Left lung (tissue), 10 donors: ENCODE data around the gene GLRX5. TPM values are rescaled to one million over a fixed set of nuclear protein-coding genes. Genes with fewer than 3 reads are reported as not detected.

ENCODE experiments used
- ATAC-seq: fragments of 200-7000 bp; cut with Tn5 transposase; one replicate; pipeline ENCODE4 v1.9.1; 2020; ENCODE audit warnings: moderate library complexity
- DNase-seq, 4 donors: peaks; one replicate each; pipeline ENCODE4 v3.0.0-alpha.2; 2013 to 2020
- H3K27ac ChIP-seq, 2 donors: fragments of 200-600 bp; sonication (generic) in 1 of 2; one replicate each; pipeline versions ENCODE4 v1.5.0 to v1.8.0; 2020 to 2021
- H3K27me3 ChIP-seq, 2 donors: fragments of 200-600 bp; sonication (generic) in 1 of 2; one replicate each; pipeline versions ENCODE4 v1.5.0 to v1.8.0; 2020 to 2021
- H3K36me3 ChIP-seq, 2 donors: fragments of 200-600 bp; sonication (generic) in 1 of 2; one replicate each; pipeline versions ENCODE4 v1.5.0 to v1.8.0; 2020 to 2021
- H3K4me1 ChIP-seq, 2 donors: fragments of 200-600 bp; one replicate each; pipeline ENCODE4 v1.8.0; 2021
- H3K4me3 ChIP-seq, 2 donors: fragments of 200-600 bp; sonication (generic) in 1 of 2; one replicate each; pipeline versions ENCODE4 v1.5.0 to v1.8.0; 2020 to 2021; ENCODE audit warnings: mild to moderate bottlenecking in 1 of 2
- H3K9me3 ChIP-seq, 2 donors: fragments of 200-600 bp; sonication (generic) in 1 of 2; one replicate each; pipeline versions ENCODE4 v1.5.0 to v1.8.0; 2020 to 2021
- intact Hi-C, 2 donors: fragments of 100-400 bp; cut with DNase I; formaldehyde crosslinking; loops; one replicate each; pipeline versions ENCODE4 v1.11.2 to v1.14.2; 2022
- polyA plus RNA-seq, 6 donors: library from polyadenylated mRNA; unstranded; fragments of 120-200 nt; gene quantifications; one replicate each; pipeline ENCODE4 v1.2.1, GENCODE V29; 2013; ENCODE audit not compliant: insufficient read length in 6 of 6
- total RNA-seq, 2 donors: library from RNA; stranded (reverse); fragmentation: NEBNext Ultra II Directional; extraction: Animal tissue kit (Norgen Biotek cat#: 25700); gene quantifications; one replicate each; pipeline ENCODE4 v1.2.1, GENCODE V29; 2021
- TF ChIP-seq, protein P1 (sequence below), 2 donors: fragments of 200-600 bp; sonication (generic) in 1 of 2; IDR thresholded peaks; one replicate each; pipeline versions ENCODE4 v1.5.0 to v1.8.0; 2021; ENCODE audit warnings: antibody characterized with exemption in 2 of 2
- donor health status: DM: no; HTN: yes; CAD: no.
- donor health status: DM: no; HTN: no; CAD: no.

The GLRX5 gene
- total and polyA plus RNA-seq, 8 donors: 29.4 to 71.6 (median 55.3) TPM

DNA sequence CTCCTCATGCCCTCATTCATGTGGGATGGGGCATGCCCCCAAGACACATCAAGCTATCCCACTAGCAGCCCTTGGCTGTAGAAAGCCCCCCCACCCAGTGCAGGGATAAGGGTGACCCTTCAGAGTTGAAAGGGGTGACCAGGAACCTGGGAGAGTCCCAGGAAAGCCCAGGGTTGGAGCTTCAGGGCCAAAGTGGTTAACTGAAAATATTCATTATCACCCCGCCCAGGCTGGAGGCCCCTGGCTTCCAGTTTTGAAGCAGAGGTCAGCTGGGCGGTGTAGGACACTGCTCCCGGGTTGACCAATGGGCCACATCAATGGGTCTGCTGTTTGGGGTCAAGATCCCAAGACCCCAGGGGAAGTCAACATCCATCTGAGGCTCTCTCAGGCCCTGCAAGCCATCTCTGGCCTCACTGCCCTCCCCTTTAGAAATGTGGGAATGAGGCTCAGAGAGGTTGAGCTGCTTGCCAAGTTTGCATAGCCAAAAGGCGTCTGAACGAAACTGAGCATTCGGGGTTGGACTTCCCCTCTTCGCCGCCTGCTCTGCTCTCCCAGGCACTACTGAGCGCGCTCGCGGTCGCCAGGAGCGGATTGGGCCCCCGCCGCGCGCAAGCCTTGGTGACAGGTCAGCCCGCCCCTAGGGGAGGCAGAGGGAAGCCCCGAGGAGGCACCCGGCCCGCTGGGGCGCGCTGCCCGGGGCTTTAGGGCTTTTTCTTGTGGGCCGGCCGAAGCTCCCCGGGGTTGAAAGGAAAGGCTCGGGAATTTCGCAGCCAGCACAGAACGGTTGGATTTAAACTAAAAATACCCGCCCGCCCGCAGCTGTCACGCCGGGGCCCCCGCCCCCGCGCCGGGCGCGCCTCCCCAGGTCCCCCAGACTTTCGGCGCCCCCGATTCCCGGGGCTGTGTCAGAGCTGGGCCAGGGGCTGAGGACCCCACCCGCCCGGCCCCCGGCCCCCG, 19.0 kb upstream of the GLRX5 start:
- intact Hi-C loops: no loop called here
- H3K4me1 ChIP-seq: peaks cover 43 to 90% of the 10 kb centered on the region in 2 donors

GRCh38 chr14:95516554-95517181, 18.2 kb upstream of the GLRX5 start, which contains the start of gene SYNE3:
Gene SYNE3, minus strand, starts transcription at chr14:95516650. Its CDS starts 40,829 bp downstream, at chr14:95475821.
- TF ChIP-seq, protein P1, sequence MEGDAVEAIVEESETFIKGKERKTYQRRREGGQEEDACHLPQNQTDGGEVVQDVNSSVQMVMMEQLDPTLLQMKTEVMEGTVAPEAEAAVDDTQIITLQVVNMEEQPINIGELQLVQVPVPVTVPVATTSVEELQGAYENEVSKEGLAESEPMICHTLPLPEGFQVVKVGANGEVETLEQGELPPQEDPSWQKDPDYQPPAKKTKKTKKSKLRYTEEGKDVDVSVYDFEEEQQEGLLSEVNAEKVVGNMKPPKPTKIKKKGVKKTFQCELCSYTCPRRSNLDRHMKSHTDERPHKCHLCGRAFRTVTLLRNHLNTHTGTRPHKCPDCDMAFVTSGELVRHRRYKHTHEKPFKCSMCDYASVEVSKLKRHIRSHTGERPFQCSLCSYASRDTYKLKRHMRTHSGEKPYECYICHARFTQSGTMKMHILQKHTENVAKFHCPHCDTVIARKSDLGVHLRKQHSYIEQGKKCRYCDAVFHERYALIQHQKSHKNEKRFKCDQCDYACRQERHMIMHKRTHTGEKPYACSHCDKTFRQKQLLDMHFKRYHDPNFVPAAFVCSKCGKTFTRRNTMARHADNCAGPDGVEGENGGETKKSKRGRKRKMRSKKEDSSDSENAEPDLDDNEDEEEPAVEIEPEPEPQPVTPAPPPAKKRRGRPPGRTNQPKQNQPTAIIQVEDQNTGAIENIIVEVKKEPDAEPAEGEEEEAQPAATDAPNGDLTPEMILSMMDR (IDR thresholded peaks at IDR 0.05): no peak
- H3K36me3 ChIP-seq: no peaks in the 10 kb centered on the region
- peak within 1 kb of the TSS; percentile 82 to 84 for H3K4me3 ChIP-seq
- DNase-seq (peak in 2 of 4 donors; percentile 68 to 96), ATAC-seq (peak; percentile 77)
- intact Hi-C loops: no loop called here
- H3K27me3 ChIP-seq: no peaks in the 10 kb centered on the region
- no peaks in the 10 kb centered on the region for H3K9me3 ChIP-seq
- H3K4me1 ChIP-seq: peaks cover 43 to 92% of the 10 kb centered on the region in 2 donors
- peak within 1 kb of the TSS; percentile 81 to 92 for H3K27ac ChIP-seq

More for the DNA sequence above, 19.0 kb upstream of the GLRX5 start:
- no peaks in the 10 kb centered on the region for H3K36me3 ChIP-seq
- peak in 3 of 4 donors; percentile 70 to 96 (median 80) for DNase-seq
- H3K9me3 ChIP-seq: no peaks in the 10 kb centered on the region
- TF ChIP-seq, protein P1 (IDR thresholded peaks at IDR 0.05): peak; percentile 12 to 57
- ATAC-seq: peak; percentile 73
- H3K27me3 ChIP-seq: no peaks in the 10 kb centered on the region
- peak overlapping the region; percentile 82 to 84 for H3K4me3 ChIP-seq
- peak overlapping the region; percentile 81 to 92 for H3K27ac ChIP-seq

GRCh38 chr14:95518045-95518751, 16.7 kb upstream of the GLRX5 start:
- no peak for ATAC-seq
- DNase-seq: no peak
- Histone ChIP-seq H3K4me3 (no peak overlapping the region), H3K36me3 (no peaks in the 10 kb centered on the region), H3K9me3 (no peaks in the 10 kb centered on the region), H3K27ac (peak overlapping the region in 1 of 2 donors; percentile 87), H3K4me1 (peaks cover 46 to 96% of the 10 kb centered on the region in 2 donors), H3K27me3 (no peaks in the 10 kb centered on the region)
- TF ChIP-seq, protein P1 (IDR thresholded peaks at IDR 0.05): no peak
- intact Hi-C loops: no loop called here

DNA sequence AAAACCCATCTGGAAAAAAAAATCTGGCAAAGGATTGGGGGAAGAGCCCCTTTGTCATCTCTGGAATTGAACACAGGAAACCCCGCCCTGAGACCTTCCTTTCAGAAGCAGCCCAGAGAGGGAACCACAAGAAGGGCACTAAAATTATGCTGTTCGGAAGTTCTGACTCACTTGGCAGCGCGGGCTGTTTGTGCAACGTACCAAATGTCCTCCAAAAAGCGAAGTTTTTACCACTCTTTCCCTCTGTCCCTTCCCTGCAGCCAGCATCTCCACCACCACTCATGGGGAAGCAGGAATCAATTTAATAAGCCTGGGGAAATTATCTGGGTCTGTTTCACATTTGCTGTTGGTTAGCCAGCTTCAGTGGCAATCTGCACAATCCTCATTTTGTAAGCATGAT, 15.2 kb upstream of the GLRX5 start:
- Histone ChIP-seq H3K27me3 (no peaks in the 10 kb centered on the region), H3K4me1 (peaks cover 53 to 96% of the 10 kb centered on the region in 2 donors), H3K27ac (peak overlapping the region; percentile 61 to 87), H3K9me3 (no peaks in the 10 kb centered on the region), H3K36me3 (no peaks in the 10 kb centered on the region), H3K4me3 (no peak overlapping the region)
- peak; percentile 6 for ATAC-seq
- DNase-seq: peak in 2 of 4 donors; percentile 79 to 82
- TF ChIP-seq, protein P1 (IDR thresholded peaks at IDR 0.05): no peak
- intact Hi-C loops: loop anchor here in 1 of 2 donors (10.0 kb wide), 1 partner anchor 75 kb away; no protein-coding TSS in a partner anchor
